GM21390 (cell line): ENCODE data around the gene ALK.
"Not testable (repeated sequence)": the region's sequence is repeated elsewhere in the genome, so short reads cannot be mapped to it uniquely, and the experiment has no call there.

Source experiments
- ATAC-seq: cut with Tn5 transposase; IDR thresholded peaks from one replicate; pipeline ENCODE4 v1.9.1; 2021; ENCODE audit not compliant: unreplicated experiment

The ALK gene

GRCh38 chr2:29262681-29263260 lies 658.6 kb downstream of the ALK start:
- ATAC-seq, result no peak

GRCh38 chr2:29261003-29261402 lies 660.4 kb downstream of the ALK start:
- ATAC-seq, result no peak

- no peak for ATAC-seq
Observed at GRCh38 chr2:29260142-29260772, 661.1 kb downstream of the ALK start.

GRCh38 chr2:29259221-29259620 lies 662.2 kb downstream of the ALK start:
- no peak for ATAC-seq

- no peak for ATAC-seq
Observed at GRCh38 chr2:29255004-29255403, 666.4 kb downstream of the ALK start.

GRCh38 chr2:29253495-29254275 lies 667.7 kb downstream of the ALK start:
- ATAC-seq, result not testable (repeated sequence)

- ATAC-seq, result no peak
Observed at GRCh38 chr2:29253026-29253425, 668.4 kb downstream of the ALK start.

GRCh38 chr2:29251406-29251805 lies 670.0 kb downstream of the ALK start:
- ATAC-seq, result no peak

- ATAC-seq, result no peak
Observed at GRCh38 chr2:29250977-29251376, 670.4 kb downstream of the ALK start.

- ATAC-seq, result no peak
Observed at GRCh38 chr2:29249666-29250253, 671.6 kb downstream of the ALK start.

GRCh38 chr2:29247336-29247914 lies 674.0 kb downstream of the ALK start:
- ATAC-seq, result no peak

GRCh38 chr2:29246383-29247300 lies 674.7 kb downstream of the ALK start:
- no peak for ATAC-seq

- no peak for ATAC-seq
Observed at GRCh38 chr2:29245742-29246382, 675.5 kb downstream of the ALK start.

GRCh38 chr2:29245035-29245741 lies 676.2 kb downstream of the ALK start:
- not testable (repeated sequence) for ATAC-seq

GRCh38 chr2:29242621-29243375 lies 678.6 kb downstream of the ALK start:
- no peak for ATAC-seq

- ATAC-seq, result no peak
Observed at GRCh38 chr2:29241955-29242565, 679.3 kb downstream of the ALK start.

- ATAC-seq, result no peak
Observed at GRCh38 chr2:29241341-29241740, 680.0 kb downstream of the ALK start.

GRCh38 chr2:29240601-29241000 lies 680.8 kb downstream of the ALK start:
- no peak for ATAC-seq
